Measurements from ENCODE around the gene REEP5. TPM values are rescaled to one million over a fixed set of nuclear protein-coding genes. Genes with fewer than 3 reads are reported as not detected.

The REEP5 gene
- total and polyA plus RNA-seq, 2 of the 13 experiments (the other 11 are each of a cell fraction or from before 2014, with no cell fraction given) = 49.4 to 239 TPM

GRCh38 chr5:112921026-112921832 lies 798 bp downstream of the REEP5 start (continued):
- TF ChIP-seq RFX3 (CRISPR knock-in tag; IDR thresholded peaks at IDR 0.05) (no peak), ZNF660 (CRISPR knock-in tag; IDR thresholded peaks at IDR 0.05; ENCODE audit: borderline replicate concordance, low read depth) (no peak), ZNF138 (CRISPR knock-in tag; IDR thresholded peaks at IDR 0.05; ENCODE audit: low read depth) (no peak), ZNF30 (CRISPR knock-in tag; IDR thresholded peaks at IDR 0.05) (no peak), SAP130 (CRISPR knock-in tag; IDR thresholded peaks at IDR 0.05; ENCODE audit: low read depth) (no peak; the same call in none of the 2 replicates), POGZ (CRISPR knock-in tag; IDR thresholded peaks at IDR 0.05) (no peak), DMAP1 (CRISPR knock-in tag; IDR thresholded peaks at IDR 0.05) (no peak; the same call in 1 of the 2 replicates), TFDP1 (CRISPR knock-in tag; IDR thresholded peaks at IDR 0.05; ENCODE audit: borderline replicate concordance) (no peak), ZMYM3 (CRISPR knock-in tag; IDR thresholded peaks at IDR 0.05) (peak; percentile 11; the same call in 1 of the 2 replicates), ZSCAN21 (CRISPR knock-in tag; IDR thresholded peaks at IDR 0.05; ENCODE audit: borderline replicate concordance) (peak; percentile 58; the same call in 1 of the 2 replicates), ZKSCAN5 (CRISPR knock-in tag; IDR thresholded peaks at IDR 0.05) (no peak), LCORL (IDR thresholded peaks at IDR 0.05) (no peak), LCORL (CRISPR knock-in tag; IDR thresholded peaks at IDR 0.05) (peak; percentile 73; the same call in 1 of the 2 replicates), PRMT3 (CRISPR knock-in tag; IDR thresholded peaks at IDR 0.05; ENCODE audit: borderline replicate concordance, low read depth) (no peak), NCOA1 (CRISPR knock-in tag; IDR thresholded peaks at IDR 0.05) (0 out of 2 replicates have a peak, but pooled peaks have one; percentile 40), JUND (CRISPR knock-in tag; IDR thresholded peaks at IDR 0.05) (no peak), SAFB2 (CRISPR knock-in tag; IDR thresholded peaks at IDR 0.05; ENCODE audit: borderline replicate concordance, low read depth) (no peak), ZNF768 (CRISPR knock-in tag; IDR thresholded peaks at IDR 0.05) (peak; percentile 32; the same call in 1 of the 2 replicates), ZNF430 (CRISPR knock-in tag; IDR thresholded peaks at IDR 0.05) (no peak), ARID4A (CRISPR knock-in tag; IDR thresholded peaks at IDR 0.05; ENCODE audit: borderline replicate concordance) (peak; percentile 87), ZNF552 (CRISPR knock-in tag; IDR thresholded peaks at IDR 0.05; ENCODE audit: borderline replicate concordance) (0 out of 2 replicates have a peak, but pooled peaks have one; percentile 63)
- TF ChIP-seq, protein P1, sequence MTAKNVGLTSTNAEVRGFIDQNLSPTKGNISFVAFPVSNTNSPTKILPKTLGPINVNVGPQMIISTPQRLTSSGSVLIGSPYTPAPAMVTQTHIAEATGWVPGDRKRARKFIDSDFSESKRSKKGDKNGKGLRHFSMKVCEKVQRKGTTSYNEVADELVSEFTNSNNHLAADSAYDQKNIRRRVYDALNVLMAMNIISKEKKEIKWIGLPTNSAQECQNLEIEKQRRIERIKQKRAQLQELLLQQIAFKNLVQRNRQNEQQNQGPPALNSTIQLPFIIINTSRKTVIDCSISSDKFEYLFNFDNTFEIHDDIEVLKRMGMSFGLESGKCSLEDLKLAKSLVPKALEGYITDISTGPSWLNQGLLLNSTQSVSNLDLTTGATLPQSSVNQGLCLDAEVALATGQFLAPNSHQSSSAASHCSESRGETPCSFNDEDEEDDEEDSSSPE (CRISPR knock-in tag; IDR thresholded peaks at IDR 0.05) = no peak
- TF ChIP-seq, protein P2, sequence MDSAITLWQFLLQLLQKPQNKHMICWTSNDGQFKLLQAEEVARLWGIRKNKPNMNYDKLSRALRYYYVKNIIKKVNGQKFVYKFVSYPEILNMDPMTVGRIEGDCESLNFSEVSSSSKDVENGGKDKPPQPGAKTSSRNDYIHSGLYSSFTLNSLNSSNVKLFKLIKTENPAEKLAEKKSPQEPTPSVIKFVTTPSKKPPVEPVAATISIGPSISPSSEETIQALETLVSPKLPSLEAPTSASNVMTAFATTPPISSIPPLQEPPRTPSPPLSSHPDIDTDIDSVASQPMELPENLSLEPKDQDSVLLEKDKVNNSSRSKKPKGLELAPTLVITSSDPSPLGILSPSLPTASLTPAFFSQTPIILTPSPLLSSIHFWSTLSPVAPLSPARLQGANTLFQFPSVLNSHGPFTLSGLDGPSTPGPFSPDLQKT (CRISPR knock-in tag; IDR thresholded peaks at IDR 0.05; ENCODE audit: borderline replicate concordance) = no peak
